Activated B cell treated with CpG ODN at 0.5 μM for 24 hours (primary cell): ENCODE data around the gene ANXA4. TPM values are rescaled to one million over a fixed set of nuclear protein-coding genes. Genes with fewer than 3 reads are reported as not detected.

Source experiments
- ATAC-seq: fragments of 200-7000 bp; cut with Tn5 transposase; one replicate; pipeline ENCODE4 v1.10.0; 2021; ENCODE audit warnings: low read depth, mild to moderate bottlenecking, moderate library complexity
- CTCF ChIA-PET: fragments of 350-600 bp; sonication (Branson Sonifier 250); formaldehyde crosslinking; loops from one replicate; lab custom pipeline; 2021; ENCODE audit warnings: antibody characterized with exemption; lab: Charles Lee
- POLR2A ChIA-PET: fragments of 350-600 bp; sonication (Branson Sonifier 250); formaldehyde crosslinking; loops from one replicate; lab custom pipeline; 2021; ENCODE audit warnings: antibody characterized with exemption; lab: Charles Lee
- DNase-seq: peaks from one replicate; pipeline ENCODE4 v3.0.0; 2022
- H3K27ac Mint-ChIP-seq: one replicate; pipeline ENCODE4 v1.8.0; 2020; ENCODE audit warnings: mixed read lengths
- H3K27me3 Mint-ChIP-seq: one replicate; pipeline ENCODE4 v1.8.0; 2021; ENCODE audit warnings: mixed read lengths
- H3K36me3 Mint-ChIP-seq: one replicate; pipeline ENCODE4 v1.8.0; 2021; ENCODE audit warnings: low read depth, mixed read lengths
- H3K4me1 Mint-ChIP-seq: one replicate; pipeline ENCODE4 v1.8.0; 2021; ENCODE audit warnings: mixed read lengths
- H3K4me3 Mint-ChIP-seq: one replicate; pipeline ENCODE4 v1.8.0; 2020; ENCODE audit warnings: mild to moderate bottlenecking, mixed read lengths
- H3K9me3 Mint-ChIP-seq: one replicate; pipeline ENCODE4 v1.8.0; 2020; ENCODE audit warnings: mixed read lengths
- intact Hi-C: fragments of 100-400 bp; cut with micrococcal nuclease; formaldehyde crosslinking; loops from one replicate; pipeline ENCODE4 v1.15.1; 2024
- total RNA-seq: library from RNA; stranded (reverse); gene quantifications from 2 replicates; pipeline ENCODE4 v1.2.3, GENCODE V29; 2022
- TF ChIP-seq, protein P1 (sequence below): fragments of 200-600 bp; IDR thresholded peaks from one replicate; pipeline ENCODE4 v1.8.0; 2022; ENCODE audit warnings: antibody characterized with exemption, mild to moderate bottlenecking

ANXA4 gene
- total RNA-seq, 1 donor from 2014 or later = 32.0 TPM

DNA sequence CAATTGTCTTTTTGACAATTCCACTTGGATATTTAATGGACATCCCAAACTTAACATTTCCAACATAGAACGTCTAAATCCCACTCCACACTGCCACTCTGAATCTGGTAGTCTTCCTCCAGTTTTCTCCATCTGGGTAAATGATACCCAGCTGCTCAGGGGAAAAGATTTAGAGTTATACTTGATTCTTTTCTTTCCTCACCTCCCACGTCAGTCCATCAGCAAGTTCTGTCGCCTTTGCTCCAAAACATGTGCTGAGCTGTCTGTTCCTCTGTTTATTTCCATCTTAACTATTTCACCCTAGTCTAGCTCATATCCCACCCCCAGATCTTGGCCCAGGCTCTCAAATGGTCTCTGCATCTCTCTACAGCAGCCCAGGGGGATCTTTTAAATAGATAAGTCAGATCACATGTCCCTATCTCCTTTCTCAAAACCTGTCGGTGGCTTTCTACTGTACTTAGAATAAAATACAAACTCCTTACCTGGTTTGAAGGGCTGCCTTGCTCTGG lies 44.2 kb downstream of the ANXA4 start:
- Mint-ChIP-seq H3K4me3 (no peak overlapping the region), H3K36me3 (peaks cover 3% of the 10 kb centered on the region), H3K27me3 (no peaks in the 10 kb centered on the region), H3K27ac (no peak overlapping the region), H3K9me3 (no peaks in the 10 kb centered on the region), H3K4me1 (peaks cover 51% of the 10 kb centered on the region)
- POLR2A ChIA-PET = interaction anchor here (0.8 to 1.2 kb wide), 2 partner anchors 8 to 11 kb away, joined by 3 read pairs; no protein-coding TSS in a partner anchor
- CTCF ChIA-PET = interaction anchor here (2.1 kb wide), 1 partner anchor 61 kb away, joined by 4 read pairs; no protein-coding TSS in a partner anchor
- ATAC-seq (no peak), DNase-seq (no peak)
- TF ChIP-seq, protein P1, sequence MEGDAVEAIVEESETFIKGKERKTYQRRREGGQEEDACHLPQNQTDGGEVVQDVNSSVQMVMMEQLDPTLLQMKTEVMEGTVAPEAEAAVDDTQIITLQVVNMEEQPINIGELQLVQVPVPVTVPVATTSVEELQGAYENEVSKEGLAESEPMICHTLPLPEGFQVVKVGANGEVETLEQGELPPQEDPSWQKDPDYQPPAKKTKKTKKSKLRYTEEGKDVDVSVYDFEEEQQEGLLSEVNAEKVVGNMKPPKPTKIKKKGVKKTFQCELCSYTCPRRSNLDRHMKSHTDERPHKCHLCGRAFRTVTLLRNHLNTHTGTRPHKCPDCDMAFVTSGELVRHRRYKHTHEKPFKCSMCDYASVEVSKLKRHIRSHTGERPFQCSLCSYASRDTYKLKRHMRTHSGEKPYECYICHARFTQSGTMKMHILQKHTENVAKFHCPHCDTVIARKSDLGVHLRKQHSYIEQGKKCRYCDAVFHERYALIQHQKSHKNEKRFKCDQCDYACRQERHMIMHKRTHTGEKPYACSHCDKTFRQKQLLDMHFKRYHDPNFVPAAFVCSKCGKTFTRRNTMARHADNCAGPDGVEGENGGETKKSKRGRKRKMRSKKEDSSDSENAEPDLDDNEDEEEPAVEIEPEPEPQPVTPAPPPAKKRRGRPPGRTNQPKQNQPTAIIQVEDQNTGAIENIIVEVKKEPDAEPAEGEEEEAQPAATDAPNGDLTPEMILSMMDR = no peak
- intact Hi-C loops = no loop called here

DNA sequence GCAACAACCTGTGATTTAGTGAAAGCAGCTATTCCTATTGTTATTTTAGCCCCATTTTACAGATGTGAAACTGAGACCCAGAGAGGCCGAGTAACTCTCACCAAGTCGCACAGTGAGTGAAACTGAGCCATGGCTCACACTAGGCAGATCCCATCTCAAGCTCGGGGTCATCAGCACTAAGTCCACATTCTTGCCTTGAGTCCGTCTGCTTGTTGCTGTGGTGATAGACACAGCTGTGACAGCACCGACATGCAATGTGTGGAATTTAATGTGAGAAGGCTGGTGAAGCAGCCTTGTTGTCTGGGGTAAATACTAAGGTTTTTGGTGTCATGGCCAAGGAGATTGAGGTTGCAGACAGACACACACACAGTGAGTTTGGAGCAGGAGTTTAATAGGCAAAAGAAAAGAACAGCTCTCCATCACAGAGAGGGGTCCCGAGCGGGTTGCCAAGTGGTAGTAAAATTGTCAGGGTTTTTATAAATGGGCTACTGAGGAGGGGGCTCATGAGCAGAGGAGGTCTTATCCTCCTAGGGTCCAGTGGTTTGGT lies 47.3 kb downstream of the ANXA4 start:
- Mint-ChIP-seq H3K36me3 (peaks cover 6% of the 10 kb centered on the region), H3K9me3 (no peaks in the 10 kb centered on the region), H3K27ac (peak overlapping the region; percentile 37), H3K4me3 (peak overlapping the region; percentile 21), H3K4me1 (peaks cover 41% of the 10 kb centered on the region), H3K27me3 (no peaks in the 10 kb centered on the region)
- peak; percentile 26 for ATAC-seq
- DNase-seq = no peak
- intact Hi-C loops = loop anchor here (1.0 kb wide), 1 partner anchor 14 kb away; no protein-coding TSS in a partner anchor
- CTCF ChIA-PET = interaction anchor here (1.7 to 2.7 kb wide), 3 partner anchors 27 to 64 kb away, joined by 4 to 17 read pairs (median 13); no protein-coding TSS in a partner anchor
- TF ChIP-seq, protein P1 = no peak
- POLR2A ChIA-PET = interaction anchor here (0.6 to 2.1 kb wide), 4 partner anchors 10 to 104 kb away, joined by 4 to 12 read pairs (median 6); partner anchors contain the start of gene SNRNP27

DNA sequence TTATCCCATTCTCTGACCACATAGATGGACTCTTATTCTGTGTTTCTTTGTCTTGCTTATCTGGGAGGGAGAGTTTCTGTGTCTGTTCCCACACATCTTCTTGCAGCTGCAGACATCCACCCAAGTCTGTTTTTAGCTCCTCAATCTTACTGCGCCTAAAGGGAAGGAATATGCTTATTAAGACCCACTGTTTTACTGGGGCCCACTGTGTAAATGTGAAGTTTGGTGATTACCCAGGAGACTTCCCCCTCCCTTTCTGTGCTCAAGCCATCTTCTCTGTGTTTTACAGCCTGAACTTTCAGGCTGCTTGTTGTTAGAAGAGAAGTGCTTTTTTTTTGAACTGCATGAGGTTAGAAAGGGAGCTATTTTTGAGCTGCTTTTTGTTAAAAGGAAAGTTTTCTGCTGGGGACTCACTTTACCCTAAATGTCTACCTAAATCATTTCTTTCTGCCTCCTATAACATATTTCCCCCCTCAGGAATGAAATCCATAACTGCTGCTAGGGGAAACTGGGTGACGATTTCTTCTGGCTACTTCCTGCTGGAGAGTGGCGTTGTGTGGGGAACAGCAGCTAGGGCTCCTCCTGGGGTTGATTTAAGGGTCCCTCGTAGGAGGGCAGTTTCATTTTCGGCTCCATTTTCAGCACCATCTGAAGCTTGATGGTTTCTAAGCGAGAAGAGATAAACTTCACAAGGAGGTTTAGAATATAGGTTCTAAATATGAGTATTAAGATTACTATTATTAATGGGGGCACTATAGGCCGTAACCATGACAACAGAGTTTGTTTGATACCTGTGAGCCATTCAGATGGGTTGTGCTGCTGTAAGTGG lies 48.1 kb downstream of the ANXA4 start:
- Mint-ChIP-seq H3K27me3 (no peaks in the 10 kb centered on the region), H3K4me3 (peak overlapping the region; percentile 81), H3K4me1 (peaks cover 41% of the 10 kb centered on the region), H3K36me3 (peaks cover 6% of the 10 kb centered on the region), H3K9me3 (no peaks in the 10 kb centered on the region), H3K27ac (peak overlapping the region; percentile 88)
- ChIA-PET POLR2A (interaction anchor here (0.6 to 2.1 kb wide), 6 partner anchors 9 to 399 kb away, joined by 4 to 12 read pairs (median 8); partner anchors contain the start of genes ANXA4 and SNRNP27), CTCF (interaction anchor here (1.7 to 2.7 kb wide), 3 partner anchors 26 to 65 kb away, joined by 4 to 17 read pairs (median 13); no protein-coding TSS in a partner anchor)
- intact Hi-C loops = loop anchor here (1.0 kb wide), 1 partner anchor 13 kb away; no protein-coding TSS in a partner anchor
- ATAC-seq = peak; percentile 63
- TF ChIP-seq, protein P1 = no peak
- no peak for DNase-seq

DNA sequence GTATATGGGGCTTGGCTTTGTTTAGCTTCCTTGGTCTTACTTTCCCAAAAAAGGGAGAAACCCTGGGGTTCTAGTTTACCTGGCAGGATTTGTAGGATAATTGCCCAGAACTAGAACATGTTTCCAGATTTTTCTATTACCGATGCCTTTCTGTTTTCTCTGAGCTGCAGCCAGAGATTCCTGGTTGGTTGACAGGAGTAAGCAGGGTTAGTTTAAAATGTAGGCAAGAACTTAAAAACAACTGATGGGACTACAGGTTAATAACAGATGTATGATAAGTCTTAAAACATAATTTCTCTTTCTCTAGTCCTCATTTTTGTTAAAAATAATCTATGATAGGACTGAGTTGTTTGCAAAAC lies 48.6 kb downstream of the ANXA4 start:
- POLR2A ChIA-PET = interaction anchor here (1.1 to 2.1 kb wide), 3 partner anchors 15 to 103 kb away, joined by 4 to 8 read pairs (median 7); partner anchors contain the start of genes ANXA4 and SNRNP27
- intact Hi-C loops = no loop called here
- peaks cover 41% of the 10 kb centered on the region for H3K4me1 Mint-ChIP-seq
- TF ChIP-seq, protein P1 = no peak
- DNase-seq (no peak), ATAC-seq (no peak)
- no peaks in the 10 kb centered on the region for H3K27me3 Mint-ChIP-seq
- H3K36me3 Mint-ChIP-seq = peaks cover 6% of the 10 kb centered on the region
- H3K9me3 Mint-ChIP-seq = no peaks in the 10 kb centered on the region
- H3K27ac Mint-ChIP-seq = peak overlapping the region; percentile 88
- CTCF ChIA-PET = interaction anchor here (1.7 to 2.7 kb wide), 3 partner anchors 25 to 65 kb away, joined by 4 to 17 read pairs (median 13); no protein-coding TSS in a partner anchor
- H3K4me3 Mint-ChIP-seq = peak overlapping the region; percentile 81
